Measurements from ENCODE around the gene FBRSL1.

DNA sequence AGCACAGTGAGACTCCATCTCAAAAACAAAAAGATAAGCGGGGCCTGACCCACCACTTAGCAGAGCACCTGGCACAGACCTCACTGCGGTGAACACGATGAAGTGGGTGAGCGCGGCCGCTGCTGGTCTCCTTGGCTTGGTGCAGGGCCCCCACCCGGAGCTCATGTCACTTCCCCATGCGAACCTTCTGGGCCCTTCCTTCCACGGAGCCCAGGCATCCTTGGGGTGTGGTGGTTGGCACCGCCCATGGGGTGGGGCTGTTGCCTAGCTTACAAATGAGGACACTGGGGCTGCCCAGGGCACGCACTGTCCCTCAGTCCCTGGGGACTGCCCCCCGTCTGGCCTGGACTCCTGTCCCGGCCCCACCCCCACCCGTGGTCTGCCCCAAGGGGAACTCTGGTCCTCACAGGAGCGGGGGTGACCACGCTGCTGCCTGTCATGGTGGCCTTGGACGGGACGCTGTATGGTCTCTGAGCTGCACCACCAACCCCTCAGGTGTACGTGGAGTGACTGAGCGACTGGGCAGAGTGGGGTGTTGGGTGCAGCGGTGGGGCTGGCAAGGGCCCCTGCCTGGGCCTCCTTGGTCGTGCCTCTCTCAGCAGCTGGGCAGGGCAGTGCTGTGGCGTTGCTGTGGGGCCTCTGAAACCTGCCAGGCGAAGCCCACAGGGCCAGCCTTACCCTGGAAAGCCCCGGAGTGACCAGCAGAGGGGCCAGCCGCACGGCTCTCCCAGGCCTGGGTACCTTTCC lies 15.3 kb downstream of the FBRSL1 start:
- TF ChIP-seq YY1 (IDR thresholded peaks at IDR 0.05) (no peak), CTCF (IDR thresholded peaks at IDR 0.05; ENCODE audit: low read depth, low read length, missing input control) (no peak), MAX (IDR thresholded peaks at IDR 0.05) (no peak), GABPA (IDR thresholded peaks at IDR 0.05 in 1 of 2, conservative IDR thresholded peaks at IDR 0.05 in 1 of 2) (no peak), TAF1 (conservative IDR thresholded peaks at IDR 0.05) (no peak), RAD21 (IDR thresholded peaks at IDR 0.05) (no peak), HNF4G (IDR thresholded peaks at IDR 0.05) (no peak), RXRA (IDR thresholded peaks at IDR 0.05) (no peak), SP1 (IDR thresholded peaks at IDR 0.05) (no peak), EGR1 (IDR thresholded peaks at IDR 0.05; ENCODE audit: low read depth in 2 of 2) (no peak), FOXA2 (IDR thresholded peaks at IDR 0.05) (no peak), JUND (IDR thresholded peaks at IDR 0.05) (no peak)
- TF ChIP-seq, protein P1, sequence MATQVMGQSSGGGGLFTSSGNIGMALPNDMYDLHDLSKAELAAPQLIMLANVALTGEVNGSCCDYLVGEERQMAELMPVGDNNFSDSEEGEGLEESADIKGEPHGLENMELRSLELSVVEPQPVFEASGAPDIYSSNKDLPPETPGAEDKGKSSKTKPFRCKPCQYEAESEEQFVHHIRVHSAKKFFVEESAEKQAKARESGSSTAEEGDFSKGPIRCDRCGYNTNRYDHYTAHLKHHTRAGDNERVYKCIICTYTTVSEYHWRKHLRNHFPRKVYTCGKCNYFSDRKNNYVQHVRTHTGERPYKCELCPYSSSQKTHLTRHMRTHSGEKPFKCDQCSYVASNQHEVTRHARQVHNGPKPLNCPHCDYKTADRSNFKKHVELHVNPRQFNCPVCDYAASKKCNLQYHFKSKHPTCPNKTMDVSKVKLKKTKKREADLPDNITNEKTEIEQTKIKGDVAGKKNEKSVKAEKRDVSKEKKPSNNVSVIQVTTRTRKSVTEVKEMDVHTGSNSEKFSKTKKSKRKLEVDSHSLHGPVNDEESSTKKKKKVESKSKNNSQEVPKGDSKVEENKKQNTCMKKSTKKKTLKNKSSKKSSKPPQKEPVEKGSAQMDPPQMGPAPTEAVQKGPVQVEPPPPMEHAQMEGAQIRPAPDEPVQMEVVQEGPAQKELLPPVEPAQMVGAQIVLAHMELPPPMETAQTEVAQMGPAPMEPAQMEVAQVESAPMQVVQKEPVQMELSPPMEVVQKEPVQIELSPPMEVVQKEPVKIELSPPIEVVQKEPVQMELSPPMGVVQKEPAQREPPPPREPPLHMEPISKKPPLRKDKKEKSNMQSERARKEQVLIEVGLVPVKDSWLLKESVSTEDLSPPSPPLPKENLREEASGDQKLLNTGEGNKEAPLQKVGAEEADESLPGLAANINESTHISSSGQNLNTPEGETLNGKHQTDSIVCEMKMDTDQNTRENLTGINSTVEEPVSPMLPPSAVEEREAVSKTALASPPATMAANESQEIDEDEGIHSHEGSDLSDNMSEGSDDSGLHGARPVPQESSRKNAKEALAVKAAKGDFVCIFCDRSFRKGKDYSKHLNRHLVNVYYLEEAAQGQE (IDR thresholded peaks at IDR 0.05) = no peak
- TF ChIP-seq, protein P2, sequence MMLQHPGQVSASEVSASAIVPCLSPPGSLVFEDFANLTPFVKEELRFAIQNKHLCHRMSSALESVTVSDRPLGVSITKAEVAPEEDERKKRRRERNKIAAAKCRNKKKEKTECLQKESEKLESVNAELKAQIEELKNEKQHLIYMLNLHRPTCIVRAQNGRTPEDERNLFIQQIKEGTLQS (IDR thresholded peaks at IDR 0.05) = no peak

All from liver (tissue), 3 donors.